Neural cell (in vitro differentiated cells): ENCODE measurements around the gene ADGRD1. TPM values are rescaled to one million over a fixed set of nuclear protein-coding genes. Genes with fewer than 3 reads are reported as not detected.
"Not testable (repeated sequence)": the region's sequence is repeated elsewhere in the genome, so short reads cannot be mapped to it uniquely, and the experiment has no call there.

Source experiments
- H2AFZ ChIP-seq: fragments of 200-600, 300-800 bp; sonication (generic), shearing (Covaris generic); 2 replicates; pipeline ENCODE4 v1.6.0; 2014; ENCODE audit warnings: low read depth, mild to moderate bottlenecking, antibody characterized with exemption, low read length, moderate library complexity
- H3F3A ChIP-seq: fragments of 200-600 bp; shearing (Covaris generic); 2 replicates; pipeline ENCODE4 v1.6.1; 2016; ENCODE audit warnings: mild to moderate bottlenecking, moderate library complexity, mixed read lengths, antibody characterized with exemption, low read length; ENCODE audit not compliant: insufficient read depth, poor library complexity, severe bottlenecking
- H3K27ac ChIP-seq: fragments of 200-600, 300-800 bp; sonication (generic), shearing (Covaris generic); 2 replicates; pipeline ENCODE4 v1.5.1; 2014; ENCODE audit warnings: mild to moderate bottlenecking, low read length, moderate library complexity
- H3K27me3 ChIP-seq: fragments of 300-800, 200-600 bp; sonication (generic), shearing (Covaris generic); 2 replicates; pipeline ENCODE4 v1.6.0; 2014; ENCODE audit warnings: mild to moderate bottlenecking, low read depth, low read length, moderate library complexity; ENCODE audit not compliant: insufficient read depth
- H3K36me3 ChIP-seq: fragments of 300-800, 200-600 bp; sonication (generic), shearing (Covaris generic); 2 replicates; pipeline ENCODE4 v1.5.1; 2014; ENCODE audit warnings: mild to moderate bottlenecking, antibody characterized with exemption, low read length, moderate library complexity; ENCODE audit not compliant: insufficient read depth
- H3K4me2 ChIP-seq: fragments of 300-800, 200-600 bp; sonication (generic), shearing (Covaris generic); 2 replicates; pipeline ENCODE4 v1.6.0; 2014; ENCODE audit warnings: mild to moderate bottlenecking, low read length
- H3K4me3 ChIP-seq: fragments of 300-800, 200-600 bp; sonication (generic), shearing (Covaris generic); 2 replicates; pipeline ENCODE4 v1.5.1; 2014; ENCODE audit warnings: mild to moderate bottlenecking, low read length, moderate library complexity
- H3K79me2 ChIP-seq: fragments of 200-600 bp; shearing (Covaris generic); replicated peaks from 2 replicates; pipeline ENCODE4 v1.6.0; 2014; ENCODE audit warnings: mild to moderate bottlenecking, low read length, moderate library complexity; ENCODE audit not compliant: insufficient read depth
- H3K9ac ChIP-seq: fragments of 300-800, 200-600 bp; sonication (generic), shearing (Covaris generic); 2 replicates; pipeline ENCODE4 v1.6.1; 2016; ENCODE audit warnings: mild to moderate bottlenecking, low read length, mixed read lengths
- H3K9me2 ChIP-seq: fragments of 200-600 bp; shearing (Covaris generic); 2 replicates; pipeline ENCODE4 v1.6.1; 2016; ENCODE audit warnings: mild to moderate bottlenecking, low read length, mixed read lengths; ENCODE audit not compliant: insufficient read depth
- H3K9me3 ChIP-seq: fragments of 200-600, 300-800 bp; sonication (generic), shearing (Covaris generic); 2 replicates; pipeline ENCODE4 v1.6.1; 2016; ENCODE audit warnings: mild to moderate bottlenecking, mixed run types, low read length, moderate library complexity, mixed read lengths
- H4K20me1 ChIP-seq: fragments of 200-600 bp; shearing (Covaris generic); 2 replicates; pipeline ENCODE4 v1.6.1; 2016; ENCODE audit warnings: mild to moderate bottlenecking, mixed run types; ENCODE audit not compliant: insufficient read depth
- CTCF ChIP-seq: fragments of 450-650 bp; IDR thresholded peaks from 2 replicates; pipeline ENCODE4 v1.5.1; 2014; ENCODE audit warnings: antibody characterized with exemption, mild to moderate bottlenecking, moderate library complexity; ENCODE audit not compliant: poor library complexity, severe bottlenecking
- EP300 ChIP-seq: fragments of 450-650 bp; conservative IDR thresholded peaks from 2 replicates; pipeline ENCODE4 v1.6.1; 2014; ENCODE audit warnings: antibody characterized with exemption, mild to moderate bottlenecking, moderate library complexity; ENCODE audit not compliant: poor library complexity, severe bottlenecking
- EZH2 ChIP-seq: fragments of 200-600, 300-800 bp; shearing (Covaris generic), sonication (generic); IDR thresholded peaks from 2 replicates; pipeline ENCODE4 v1.6.1; 2014; ENCODE audit warnings: antibody characterized with exemption, low read length, borderline replicate concordance, mild to moderate bottlenecking; ENCODE audit not compliant: insufficient read depth, poor library complexity, severe bottlenecking
- MXI1 ChIP-seq: fragments of 450-650 bp; conservative IDR thresholded peaks from 2 replicates; pipeline ENCODE4 v1.6.1; 2014; ENCODE audit warnings: antibody characterized with exemption, mild to moderate bottlenecking; ENCODE audit not compliant: poor library complexity, severe bottlenecking
- POLR2AphosphoS5 ChIP-seq: IDR thresholded peaks from 2 replicates; pipeline ENCODE4 v1.6.1; 2012
- RAD21 ChIP-seq: fragments of 450-650 bp; conservative IDR thresholded peaks from 2 replicates; pipeline ENCODE4 v1.6.1; 2014; ENCODE audit warnings: antibody characterized with exemption, mild to moderate bottlenecking, moderate library complexity
- REST ChIP-seq: IDR thresholded peaks from 2 replicates; pipeline ENCODE4 v1.6.1; 2012; ENCODE audit warnings: borderline replicate concordance
- SMC3 ChIP-seq: fragments of 450-650 bp; conservative IDR thresholded peaks from 2 replicates; pipeline ENCODE4 v1.6.1; 2014; ENCODE audit warnings: antibody characterized with exemption, mild to moderate bottlenecking, moderate library complexity; ENCODE audit not compliant: poor library complexity
- TAF1 ChIP-seq: IDR thresholded peaks from 2 replicates; pipeline ENCODE4 v1.6.1; 2012; ENCODE audit warnings: low read depth
- polyA plus RNA-seq: library from polyadenylated mRNA; depleted of rRNA; stranded (reverse); fragments of >200 nt; gene quantifications from 2 replicates; pipeline ENCODE4 v1.2.3, GENCODE V29; 2014

Gene ADGRD1
- polyA plus RNA-seq, 1 donor from 2014 or later, result 1.7 TPM

- not testable (repeated sequence) for H3K79me2 ChIP-seq, H3K4me3 ChIP-seq, H4K20me1 ChIP-seq, H3K27me3 ChIP-seq, H3K36me3 ChIP-seq, H3K4me2 ChIP-seq, H3K27ac ChIP-seq, H2AFZ ChIP-seq, H3F3A ChIP-seq, H3K9ac ChIP-seq, H3K9me3 ChIP-seq, H3K9me2 ChIP-seq
These were observed 175.4 kb downstream of the ADGRD1 start for GRCh38 chr12:131128966-131129619.

- H3K9me2 ChIP-seq, result no peaks in the 10 kb centered on the region
- H3K4me3 ChIP-seq, result no peak overlapping the region
- no peaks in the 10 kb centered on the region for H3K9me3 ChIP-seq
- H3K36me3 ChIP-seq, result no peaks in the 10 kb centered on the region
- no peaks in the 10 kb centered on the region for H3K79me2 ChIP-seq
- no peak overlapping the region for H3K27ac ChIP-seq
- no peak overlapping the region for H3K4me2 ChIP-seq
- no peaks in the 10 kb centered on the region for H3K27me3 ChIP-seq
- no peaks in the 10 kb centered on the region for H3F3A ChIP-seq
- H3K9ac ChIP-seq, result no peak overlapping the region
- H2AFZ ChIP-seq, result no peak overlapping the region
- TF ChIP-seq EZH2 (no peak), TAF1 (no peak), POLR2AphosphoS5 (peak; percentile 53), EP300 (no peak), MXI1 (no peak)
- H4K20me1 ChIP-seq, result no peaks in the 10 kb centered on the region
These were observed 176.1 kb downstream of the ADGRD1 start for GRCh38 chr12:131129839-131130238.

- Histone ChIP-seq H3K4me3 (no peak overlapping the region), H3K27me3 (no peaks in the 10 kb centered on the region), H3K79me2 (no peaks in the 10 kb centered on the region), H3K9me3 (no peaks in the 10 kb centered on the region), H3K9me2 (no peaks in the 10 kb centered on the region), H3K27ac (no peak overlapping the region), H3F3A (no peaks in the 10 kb centered on the region), H3K4me2 (no peak overlapping the region), H3K36me3 (no peaks in the 10 kb centered on the region), H3K9ac (no peak overlapping the region), H4K20me1 (no peaks in the 10 kb centered on the region), H2AFZ (no peak overlapping the region)
- TF ChIP-seq POLR2AphosphoS5 (no peak), RAD21 (no peak), TAF1 (no peak), REST (no peak), EP300 (no peak), MXI1 (no peak), SMC3 (no peak), EZH2 (no peak), CTCF (no peak)
These were observed 176.7 kb downstream of the ADGRD1 start for GRCh38 chr12:131130311-131130911.
